B cell (primary cell): ENCODE measurements around the gene CLIP4.

Source experiments
- CTCF ChIP-seq: fragments of 200-600 bp; IDR thresholded peaks from one replicate; pipeline ENCODE4 v1.8.0; 2022; ENCODE audit warnings: antibody characterized with exemption, mild to moderate bottlenecking
- EZH2 ChIP-seq: IDR thresholded peaks from 2 replicates; pipeline ENCODE4 v1.6.1; 2012; ENCODE audit warnings: borderline replicate concordance, low read depth, mild to moderate bottlenecking, moderate library complexity, low read length; ENCODE audit not compliant: insufficient read depth, poor library complexity, severe bottlenecking

DNA sequence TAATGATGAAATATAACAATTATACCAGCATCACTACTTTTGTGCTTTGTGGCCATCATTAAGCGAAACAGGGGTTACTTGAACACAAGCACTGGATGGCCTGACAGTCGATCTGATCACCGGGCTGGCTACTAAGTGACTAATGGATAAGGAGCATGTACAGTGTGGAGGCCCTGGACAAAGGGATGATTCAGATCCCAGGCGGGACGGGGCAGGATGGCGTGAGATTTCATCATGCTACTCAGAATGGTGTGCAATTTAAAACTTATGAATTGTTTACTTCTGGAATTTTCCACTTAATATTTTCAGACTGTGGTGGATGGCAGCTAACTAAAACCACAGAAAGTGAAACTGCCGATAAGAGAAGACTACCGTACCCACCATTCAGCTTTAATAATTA lies 7.0 kb upstream of the CLIP4 start:
- TF ChIP-seq CTCF (no peak), EZH2 (no peak)
